Measurements from ENCODE around the gene PPP2R1B. TPM values are rescaled to one million over a fixed set of nuclear protein-coding genes. Genes with fewer than 3 reads are reported as not detected.

The PPP2R1B gene
- total RNA-seq, 6 experiments from 2014 or later, result 41.6 to 50.9 (median 44.3) TPM

DNA sequence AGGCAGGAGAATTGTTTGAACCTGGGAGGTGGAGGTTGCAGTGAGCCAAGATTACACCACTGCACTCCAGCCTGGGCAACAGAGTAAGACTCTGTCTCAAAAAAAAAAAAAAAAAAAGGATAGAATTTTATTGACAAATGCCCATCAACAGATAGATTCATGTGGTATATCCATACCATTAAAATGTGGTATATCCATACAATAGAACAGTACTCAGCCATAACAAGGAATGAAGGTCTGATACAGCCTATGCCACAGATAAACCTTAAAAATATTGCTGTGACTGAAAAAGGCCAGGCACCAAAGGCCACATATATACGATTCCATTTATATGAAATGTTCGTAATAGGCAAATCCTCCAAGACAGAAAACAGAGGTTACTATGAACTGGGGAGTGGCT is 45.3 kb upstream of the PPP2R1B start:
- Mint-ChIP-seq H3K4me3 (no peak overlapping the region), H3K9me3 (no peaks in the 10 kb centered on the region), H3K27me3 (ENCODE audit: insufficient read depth) (no peaks in the 10 kb centered on the region), H3K4me1 (ENCODE audit: low read depth) (peaks cover 37% of the 10 kb centered on the region), H3K27ac (no peak overlapping the region), H3K36me3 (ENCODE audit: low read depth) (peaks cover 11% of the 10 kb centered on the region)
- DNase-seq, result no peak
- TF ChIP-seq, protein P1, sequence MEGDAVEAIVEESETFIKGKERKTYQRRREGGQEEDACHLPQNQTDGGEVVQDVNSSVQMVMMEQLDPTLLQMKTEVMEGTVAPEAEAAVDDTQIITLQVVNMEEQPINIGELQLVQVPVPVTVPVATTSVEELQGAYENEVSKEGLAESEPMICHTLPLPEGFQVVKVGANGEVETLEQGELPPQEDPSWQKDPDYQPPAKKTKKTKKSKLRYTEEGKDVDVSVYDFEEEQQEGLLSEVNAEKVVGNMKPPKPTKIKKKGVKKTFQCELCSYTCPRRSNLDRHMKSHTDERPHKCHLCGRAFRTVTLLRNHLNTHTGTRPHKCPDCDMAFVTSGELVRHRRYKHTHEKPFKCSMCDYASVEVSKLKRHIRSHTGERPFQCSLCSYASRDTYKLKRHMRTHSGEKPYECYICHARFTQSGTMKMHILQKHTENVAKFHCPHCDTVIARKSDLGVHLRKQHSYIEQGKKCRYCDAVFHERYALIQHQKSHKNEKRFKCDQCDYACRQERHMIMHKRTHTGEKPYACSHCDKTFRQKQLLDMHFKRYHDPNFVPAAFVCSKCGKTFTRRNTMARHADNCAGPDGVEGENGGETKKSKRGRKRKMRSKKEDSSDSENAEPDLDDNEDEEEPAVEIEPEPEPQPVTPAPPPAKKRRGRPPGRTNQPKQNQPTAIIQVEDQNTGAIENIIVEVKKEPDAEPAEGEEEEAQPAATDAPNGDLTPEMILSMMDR (IDR thresholded peaks at IDR 0.05), result no peak

DNA sequence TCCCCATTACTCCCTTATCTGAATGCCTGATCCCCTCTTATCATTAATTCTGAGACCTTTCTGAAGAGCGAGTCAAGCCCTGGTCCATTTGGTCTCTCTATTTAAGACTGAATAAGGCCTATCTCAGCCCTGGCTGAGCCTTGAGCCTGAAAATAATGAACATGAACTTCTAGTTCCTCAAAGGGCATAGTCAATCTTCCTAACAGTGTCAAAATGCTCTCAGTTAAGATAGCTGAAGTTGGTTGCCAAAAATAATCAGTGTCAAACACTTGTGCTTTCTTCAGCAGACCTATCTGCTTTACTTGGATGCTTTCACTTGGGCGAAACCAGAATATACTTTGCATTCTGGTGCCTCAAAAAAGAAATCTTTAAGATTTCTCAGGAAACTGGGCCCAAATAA is 42.6 kb upstream of the PPP2R1B start:
- TF ChIP-seq, protein P1 (IDR thresholded peaks at IDR 0.05), result no peak
- no peak overlapping the region for H3K27ac Mint-ChIP-seq

DNA sequence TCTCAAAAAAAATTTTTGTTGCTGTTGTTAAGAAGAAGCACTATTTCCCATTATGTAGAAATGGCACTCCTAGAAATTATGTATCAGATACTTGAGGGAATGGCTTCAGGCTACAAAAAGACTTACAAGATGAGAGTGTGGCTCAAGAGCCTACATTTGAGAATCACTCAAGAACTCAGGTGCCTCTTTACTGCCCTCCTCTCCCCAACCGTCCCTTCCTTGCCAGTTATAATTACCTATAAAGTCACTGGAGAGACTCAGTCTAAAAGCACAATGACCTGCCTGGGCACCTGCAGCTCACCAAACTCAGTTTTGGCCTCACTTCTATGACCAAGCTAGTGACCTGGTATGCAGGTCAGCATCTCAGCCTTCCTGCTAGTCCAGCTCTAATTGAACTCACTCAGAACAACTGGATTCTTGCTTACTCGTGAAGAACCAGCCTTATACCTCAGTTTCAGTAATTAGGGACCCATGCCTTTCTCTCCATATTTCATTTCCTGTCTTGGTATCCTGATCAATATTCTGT is 41.9 kb upstream of the PPP2R1B start:
- H3K4me3 Mint-ChIP-seq, result no peak overlapping the region
- TF ChIP-seq, protein P1 (IDR thresholded peaks at IDR 0.05), result no peak
- 0 out of 2 replicates have a peak, but pooled peaks cover 5% of the 10 kb centered on the region for H3K4me1 Mint-ChIP-seq (ENCODE audit: low read depth)
- no peak for DNase-seq
- H3K36me3 Mint-ChIP-seq (ENCODE audit: low read depth), result peaks cover 25% of the 10 kb centered on the region
- H3K27me3 Mint-ChIP-seq (ENCODE audit: insufficient read depth), result no peaks in the 10 kb centered on the region
- H3K27ac Mint-ChIP-seq, result no peak overlapping the region
- no peaks in the 10 kb centered on the region for H3K9me3 Mint-ChIP-seq

More for the DNA sequence above, 42.6 kb upstream of the PPP2R1B start:
- peaks cover 11% of the 10 kb centered on the region for H3K4me1 Mint-ChIP-seq (ENCODE audit: low read depth)
- no peaks in the 10 kb centered on the region for H3K27me3 Mint-ChIP-seq (ENCODE audit: insufficient read depth)
- DNase-seq, result no peak
- no peaks in the 10 kb centered on the region for H3K9me3 Mint-ChIP-seq
- peaks cover 21% of the 10 kb centered on the region for H3K36me3 Mint-ChIP-seq (ENCODE audit: low read depth)
- no peak overlapping the region for H3K4me3 Mint-ChIP-seq

DNA sequence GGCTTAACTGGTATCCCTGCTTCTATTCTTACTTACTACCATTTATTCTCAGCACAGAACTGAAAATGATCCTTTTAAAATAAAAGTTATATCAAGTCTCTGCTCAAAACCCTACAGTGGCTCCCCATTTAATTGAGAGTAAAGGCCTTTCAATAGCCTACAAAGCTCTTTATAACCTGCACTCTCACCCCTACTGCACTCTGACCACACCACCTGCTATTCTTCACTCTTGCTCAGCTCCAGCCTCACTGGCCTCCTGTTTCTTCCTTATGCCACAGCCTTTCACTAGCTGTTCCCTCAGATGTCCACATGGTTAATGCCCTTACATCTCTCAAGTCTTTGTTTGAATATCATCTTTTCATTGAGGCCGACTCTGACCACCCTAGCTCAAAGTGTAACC is 40.9 kb upstream of the PPP2R1B start:
- peaks cover 32% of the 10 kb centered on the region for H3K36me3 Mint-ChIP-seq (ENCODE audit: low read depth)
- H3K9me3 Mint-ChIP-seq, result no peaks in the 10 kb centered on the region
- H3K27ac Mint-ChIP-seq, result no peak overlapping the region
- no peak for DNase-seq
- no peaks in the 10 kb centered on the region for H3K27me3 Mint-ChIP-seq (ENCODE audit: insufficient read depth)
- TF ChIP-seq, protein P1 (IDR thresholded peaks at IDR 0.05), result no peak
- H3K4me3 Mint-ChIP-seq, result no peak overlapping the region
- 0 out of 2 replicates have a peak, but pooled peaks cover 2% of the 10 kb centered on the region for H3K4me1 Mint-ChIP-seq (ENCODE audit: low read depth)

DNA sequence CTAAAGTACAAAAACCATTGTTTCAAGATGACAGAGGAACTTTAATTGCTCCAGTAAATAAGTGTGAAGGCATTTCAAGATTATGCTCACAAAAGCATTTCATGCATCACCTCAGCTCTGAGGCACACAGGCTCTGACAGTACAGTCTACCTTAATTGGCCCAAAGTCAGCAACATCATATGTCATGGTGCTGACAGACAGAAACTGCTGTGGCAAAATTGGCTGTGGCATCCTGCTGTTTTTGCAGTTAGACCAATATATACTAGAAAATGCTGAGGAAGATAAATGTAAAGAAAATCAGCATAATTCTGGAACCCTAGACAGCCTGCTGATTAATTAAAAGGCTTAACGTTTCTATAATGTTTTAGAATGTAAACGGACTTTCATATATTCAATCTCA is 34.9 kb upstream of the PPP2R1B start:
- H3K4me3 Mint-ChIP-seq, result no peak overlapping the region
- H3K4me1 Mint-ChIP-seq (ENCODE audit: low read depth), result peaks cover 37% of the 10 kb centered on the region
- TF ChIP-seq, protein P1 (IDR thresholded peaks at IDR 0.05), result no peak
- peaks cover 5% of the 10 kb centered on the region for H3K9me3 Mint-ChIP-seq
- no peak for DNase-seq
- no peaks in the 10 kb centered on the region; the same call in 1 of the 2 replicates for H3K27me3 Mint-ChIP-seq (ENCODE audit: insufficient read depth)
- no peak overlapping the region for H3K27ac Mint-ChIP-seq
- H3K36me3 Mint-ChIP-seq (ENCODE audit: low read depth), result peaks cover 56% of the 10 kb centered on the region

Data from HFFc6 (cell line).